GM12878 (cell line): ENCODE measurements around the gene PARP15. TPM values are rescaled to one million over a fixed set of nuclear protein-coding genes. Genes with fewer than 3 reads are reported as not detected.

ENCODE experiments used
- ATAC-seq: fragments of 200-7000 bp; cut with Tn5 transposase; 3 replicates; pipeline ENCODE4 v1.9.1; 2020; ENCODE audit warnings: mild to moderate bottlenecking, moderate library complexity
- BruUV-seq: library from RNA; stranded (reverse); fragments of 400-500 nt; replicated peaks from 2 replicates; lab custom pipeline; 2021; lab: Mats Ljungman, UMichigan
- CTCF ChIA-PET: fragments of 300-600 bp; sonication (Branson Sonifier 250); formaldehyde crosslinking; extraction: SDS; loops from one replicate; lab custom pipeline; 2021; ENCODE audit warnings: inconsistent platforms; lab: Yijun Ruan, JAX
- POLR2A ChIA-PET: fragments of 350-600 bp; formaldehyde crosslinking; extraction: SDS; loops from one replicate; lab custom pipeline; 2021; ENCODE audit warnings: inconsistent platforms; lab: Charles Lee
- RAD21 ChIA-PET: fragments of 300-600 bp; sonication (Branson Sonifier 250); formaldehyde crosslinking; loops from one replicate; lab custom pipeline; 2023; ENCODE audit warnings: antibody characterized with exemption; ENCODE audit not compliant: unreplicated experiment; lab: Charles Lee
- SMC1A ChIA-PET: fragments of 300-600 bp; sonication (Branson Sonifier 250); formaldehyde crosslinking; loops from one replicate; lab custom pipeline; 2023; ENCODE audit not compliant: unreplicated experiment, uncharacterized antibody; lab: Charles Lee
- DNase-seq: peaks from one replicate; pipeline ENCODE4 v3.0.0-alpha.2; 2011; ENCODE audit warnings: low read depth, low spot score
- FAIRE-seq: peaks from 3 replicates; lab custom pipeline; 2011; peaks lifted over from hg19 to GRCh38; lab: Jason Lieb, UNC
- H2AFZ ChIP-seq: 2 replicates; pipeline ENCODE4 v1.6.0; 2011; ENCODE audit warnings: low read depth, low read length, control low read depth; ENCODE audit not compliant: control insufficient read depth
- H3K27ac ChIP-seq: 2 replicates; pipeline ENCODE4 v1.5.1; 2011; ENCODE audit warnings: control low read depth; ENCODE audit not compliant: control insufficient read depth, insufficient read depth
- H3K27me3 ChIP-seq, 2 experiments: replicated peaks in 1 of 2; 2 replicates each; pipeline versions ENCODE4 v1.6.0 to v1.6.1; 2011; ENCODE audit warnings: low read length in 1 of 2; ENCODE audit not compliant: control insufficient read depth in 2 of 2, insufficient read depth in 2 of 2
- H3K36me3 ChIP-seq, 2 experiments: 2 replicates each; pipeline ENCODE4 v1.5.1; 2011; ENCODE audit warnings: low read length in 1 of 2; ENCODE audit not compliant: control insufficient read depth in 2 of 2, insufficient read depth in 2 of 2
- H3K4me1 ChIP-seq: 2 replicates; pipeline ENCODE4 v1.6.1; 2011; ENCODE audit warnings: mild to moderate bottlenecking, low read length, moderate library complexity, mixed read lengths; ENCODE audit not compliant: control insufficient read depth, insufficient read depth
- H3K4me2 ChIP-seq: 2 replicates; pipeline ENCODE4 v1.6.0; 2011; ENCODE audit warnings: control low read depth; ENCODE audit not compliant: control insufficient read depth, insufficient read depth
- H3K4me3 ChIP-seq: fragments of 200-600 bp; sonication (generic); 2 replicates; pipeline ENCODE4 v1.5.1; 2016
- H3K79me2 ChIP-seq: 2 replicates; pipeline ENCODE4 v1.6.0; 2011; ENCODE audit warnings: low read length; ENCODE audit not compliant: control insufficient read depth, insufficient read depth
- H3K9ac ChIP-seq: 2 replicates; pipeline ENCODE4 v1.8.0; 2011; ENCODE audit warnings: low read length, control low read depth, mixed read lengths; ENCODE audit not compliant: control insufficient read depth, insufficient read depth
- H3K9me3 ChIP-seq: replicated peaks from 3 replicates; pipeline ENCODE4 v1.5.1; 2011; ENCODE audit warnings: mild to moderate bottlenecking, low read length; ENCODE audit not compliant: control insufficient read depth, insufficient read depth
- H4K20me1 ChIP-seq: 2 replicates; pipeline ENCODE4 v1.6.0; 2011; ENCODE audit not compliant: control insufficient read depth, insufficient read depth
- BHLHE40 ChIP-seq, 2 experiments: fragments of 450-650 bp in 1 of 2; IDR thresholded peaks; 2 replicates each; pipeline ENCODE4 v1.6.1; 2011 to 2017; ENCODE audit warnings: low read depth in 2 of 2, borderline replicate concordance in 1 of 2, improper control_type of control experiment in 1 of 2, low read length in 1 of 2, mild to moderate bottlenecking in 1 of 2
- CHD2 ChIP-seq: IDR thresholded peaks from 2 replicates; pipeline ENCODE4 v1.6.1; 2011; ENCODE audit warnings: low read depth, low read length, improper control_type of control experiment, borderline replicate concordance
- EGR1 ChIP-seq, 2 experiments: IDR thresholded peaks; 1 replicate in 1 of 2; 2 replicates in 1 of 2; pipeline ENCODE4 v1.6.1; 2011 to 2012; ENCODE audit warnings: low read depth in 2 of 2, low read length in 2 of 2, borderline replicate concordance in 1 of 2, mild to moderate bottlenecking in 1 of 2, moderate library complexity in 1 of 2
- EP300 ChIP-seq, 2 experiments: fragments of 150-350 bp in 1 of 2; IDR thresholded peaks; 2 replicates each; pipeline ENCODE4 v1.6.1; 2011 to 2012; ENCODE audit warnings: low read depth in 2 of 2, low read length in 2 of 2, borderline replicate concordance in 1 of 2, improper control_type of control experiment in 1 of 2, inconsistent platforms in 1 of 2; ENCODE audit not compliant: control insufficient read depth in 1 of 2
- HDAC6 ChIP-seq: fragments of 200-600 bp; sonication (generic); IDR thresholded peaks from one replicate; pipeline ENCODE4 v1.8.0; 2017; ENCODE audit warnings: antibody characterized with exemption; ENCODE audit not compliant: unreplicated experiment
- PAX8 ChIP-seq: fragments of 450-650 bp; IDR thresholded peaks from 2 replicates; pipeline ENCODE4 v1.6.1; 2017; ENCODE audit warnings: mild to moderate bottlenecking, moderate library complexity
- SIN3A ChIP-seq: IDR thresholded peaks from 2 replicates; pipeline ENCODE4 v1.6.1; 2012; ENCODE audit warnings: low read depth, low read length, improper control_type of control experiment
- SMAD1 ChIP-seq: fragments of 450-650 bp; IDR thresholded peaks from 2 replicates; pipeline ENCODE4 v1.6.1; 2018; ENCODE audit warnings: mild to moderate bottlenecking, low read depth; ENCODE audit not compliant: partially characterized antibody
- STAT3 ChIP-seq: IDR thresholded peaks from 2 replicates; pipeline ENCODE4 v1.6.1; 2011; ENCODE audit warnings: low read depth, low read length, improper control_type of control experiment
- TCF12 ChIP-seq: IDR thresholded peaks from 2 replicates; pipeline ENCODE4 v1.6.1; 2011; ENCODE audit warnings: low read depth, mild to moderate bottlenecking, low read length
- YY1 ChIP-seq: IDR thresholded peaks from 2 replicates; pipeline ENCODE4 v1.6.1; 2011; ENCODE audit warnings: low read depth, mild to moderate bottlenecking, low read length
- ZBTB40 ChIP-seq: fragments of 450-650 bp; IDR thresholded peaks from 2 replicates; pipeline ENCODE4 v1.6.1; 2016; ENCODE audit warnings: mild to moderate bottlenecking, moderate library complexity, borderline replicate concordance
- ZNF687 ChIP-seq: fragments of 450-650 bp; IDR thresholded peaks from 2 replicates; pipeline ENCODE4 v1.6.1; 2017; ENCODE audit warnings: mild to moderate bottlenecking, moderate library complexity
- WGBS: methylation state at CpG from one replicate; pipeline ENCODE4 v1.1.6; 2016; ENCODE audit warnings: low lambda C conversion rate; ENCODE audit not compliant: insufficient replicate concordance, insufficient coverage; ENCODE audit errors: missing lambda C conversion rate; 5-methylcytosine and 5-hydroxymethylcytosine counted together
- in situ Hi-C: fragments of 300-500 bp; cut with MboI; formaldehyde crosslinking; loops from 9 replicates; pipeline ENCODE4 v1.14.3; 2018; ENCODE audit warnings: mixed read lengths
- intact Hi-C: fragments of 100-400 bp; cut with micrococcal nuclease; formaldehyde crosslinking; loops from one replicate; pipeline ENCODE4 v1.14.2; 2022; ENCODE audit not compliant: unreplicated experiment
- polyA plus RNA-seq, 11 experiments: library from polyadenylated mRNA; depleted of rRNA in 4 of 11; unstranded in 6 of 11; stranded (reverse) in 5 of 11; fragments of >200 nt; fragmentation: Nextera tagmentation in 4 of 11; fragmentation: Illumina TruSeq in 1 of 11; extraction: Ambion mirVana in 4 of 11; extraction: Trizol in 1 of 11; gene quantifications; 1 replicate in 1 of 11; 2 replicates in 10 of 11; pipeline versions ENCODE4 v1.2.1 to v1.2.3, GENCODE V29; 2011 to 2016; ENCODE audit warnings: inconsistent platforms in 2 of 11, missing spikeins in 2 of 11, low read depth in 1 of 11
- total RNA-seq, 4 experiments: library from RNA; depleted of rRNA in 3 of 4; stranded (reverse); fragments of >200 nt in 3 of 4; fragmentation: Illumina TruSeq in 1 of 4; extraction: Trizol in 1 of 4; gene quantifications; 2 replicates each; pipeline versions ENCODE4 v1.2.1 to v1.2.3, GENCODE V29; 2013 to 2021
- TF ChIP-seq, protein P1 (sequence below): IDR thresholded peaks from 2 replicates; pipeline ENCODE4 v1.6.1; 2011; ENCODE audit warnings: mild to moderate bottlenecking, low read depth, low read length, moderate library complexity; ENCODE audit not compliant: insufficient replicate concordance

PARP15 gene
- total and polyA plus RNA-seq, 10 of the 15 experiments (the other 5 are each of a cell fraction or from before 2014, with no cell fraction given): 9.0 to 234 (median 36.3) TPM

GRCh38 chr3:122587572-122587971, 10.1 kb downstream of the PARP15 start:
- ChIA-PET POLR2A (interaction anchor here (0.5 to 3.5 kb wide), 5 partner anchors 9 to 489 kb away, joined by 3 to 15 read pairs (median 3); partner anchors contain the start of gene PARP15), SMC1A (interaction anchor here (1.2 to 3.1 kb wide), 8 partner anchors 9 to 96 kb away, joined by 4 to 13 read pairs (median 8); no protein-coding TSS in a partner anchor), RAD21 (interaction anchor here (0.9 to 2.0 kb wide), 6 partner anchors 9 to 779 kb away, joined by 3 to 9 read pairs (median 4); no protein-coding TSS in a partner anchor), CTCF (interaction anchor here (1.0 to 2.6 kb wide), 3 partner anchors 12 to 92 kb away, joined by 3 to 9 read pairs (median 3); no protein-coding TSS in a partner anchor)
- no peak overlapping the region for H3K27ac ChIP-seq
- H3K4me3 ChIP-seq: no peak overlapping the region
- H3K36me3 ChIP-seq: no peaks in the 10 kb centered on the region
- peaks cover 4% of the 10 kb centered on the region; the same call in 1 of the 2 replicates for H3K4me1 ChIP-seq
- no peak overlapping the region for H2AFZ ChIP-seq
- no peak overlapping the region for H3K9ac ChIP-seq
- H4K20me1 ChIP-seq: no peaks in the 10 kb centered on the region
- H3K4me2 ChIP-seq: no peak overlapping the region
- DNase-seq (no peak), ATAC-seq (no peak), FAIRE-seq (no peak)
- peaks cover 6% of the 10 kb centered on the region for H3K79me2 ChIP-seq
- peaks cover 21% of the 10 kb centered on the region; the same call in 2 of the 3 replicates for H3K9me3 ChIP-seq
- in situ Hi-C loops (no loop called here), intact Hi-C loops (no loop called here)
- no peaks in the 10 kb centered on the region for H3K27me3 ChIP-seq
- BruUV-seq: no TSS peak
- WGBS: 100% methylated on average over 2 of the region's 2 CpGs
- TF ChIP-seq ZBTB40: no peak
- no peak for TF ChIP-seq EGR1 (IDR thresholded peaks at IDR 0.05; ENCODE audit: borderline replicate concordance in 1 of 2, low read depth in 2 of 2, low read length in 2 of 2)
- no peak for TF ChIP-seq STAT3
- no peak for TF ChIP-seq ZNF687
- TF ChIP-seq EP300 (IDR thresholded peaks at IDR 0.05; ENCODE audit: borderline replicate concordance in 1 of 2, control insufficient read depth in 1 of 2, low read depth in 2 of 2, low read length in 2 of 2): no peak
- no peak for TF ChIP-seq HDAC6
- TF ChIP-seq BHLHE40 (IDR thresholded peaks at IDR 0.05; ENCODE audit: borderline replicate concordance in 1 of 2, low read depth in 2 of 2, low read length in 1 of 2): no peak
- TF ChIP-seq, protein P1, sequence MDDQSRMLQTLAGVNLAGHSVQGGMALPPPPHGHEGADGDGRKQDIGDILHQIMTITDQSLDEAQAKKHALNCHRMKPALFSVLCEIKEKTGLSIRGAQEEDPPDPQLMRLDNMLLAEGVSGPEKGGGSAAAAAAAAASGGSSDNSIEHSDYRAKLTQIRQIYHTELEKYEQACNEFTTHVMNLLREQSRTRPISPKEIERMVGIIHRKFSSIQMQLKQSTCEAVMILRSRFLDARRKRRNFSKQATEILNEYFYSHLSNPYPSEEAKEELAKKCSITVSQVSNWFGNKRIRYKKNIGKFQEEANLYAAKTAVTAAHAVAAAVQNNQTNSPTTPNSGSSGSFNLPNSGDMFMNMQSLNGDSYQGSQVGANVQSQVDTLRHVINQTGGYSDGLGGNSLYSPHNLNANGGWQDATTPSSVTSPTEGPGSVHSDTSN: no peak
- no peak for TF ChIP-seq CHD2
- TF ChIP-seq YY1: no peak
- TF ChIP-seq SIN3A: no peak
- TF ChIP-seq PAX8: no peak
- no peak for TF ChIP-seq TCF12
- TF ChIP-seq SMAD1: no peak
